Thyroid gland (tissue), 4 donors: ENCODE measurements around the gene STXBP4.

Experiments used
- CTCF ChIP-seq, 6 experiments: fragments of 200-600 bp in 3 of 6; fragments of 450-650 bp in 3 of 6; sonication (generic) in 3 of 6; IDR thresholded peaks; one replicate each; pipeline ENCODE4 v1.5.1; 2016 to 2019; ENCODE audit warnings: antibody characterized with exemption in 6 of 6, mild to moderate bottlenecking in 2 of 6, inconsistent platforms in 1 of 6, moderate library complexity in 1 of 6
- POLR2A ChIP-seq, 2 donors: fragments of 450-650 bp; IDR thresholded peaks; one replicate each; pipeline ENCODE4 v1.6.1; 2017; ENCODE audit warnings: antibody characterized with exemption in 2 of 2, mild to moderate bottlenecking in 2 of 2, moderate library complexity in 1 of 2

GRCh38 chr17:55190748-55191147 lies 222.2 kb downstream of the STXBP4 start:
- TF ChIP-seq POLR2A (IDR thresholded peaks at IDR 0.05) (no peak), CTCF (IDR thresholded peaks at IDR 0.05) (no peak)
